Smooth muscle cell of bladder (primary cell): ENCODE results near the gene DCAF11. TPM values are rescaled to one million over a fixed set of nuclear protein-coding genes. Genes with fewer than 3 reads are reported as not detected.

Experiments
- total RNA-seq: library from RNA; depleted of rRNA; stranded (reverse); fragments of >200 nt; gene quantifications from 2 replicates; pipeline ENCODE4 v1.2.3, GENCODE V29; 2014

Gene DCAF11
- 50.9 and 53.0 TPM in 2 replicates for total RNA-seq

GRCh38 chr14:24114532-24115421 lies at the start of gene DCAF11, which contains the start of gene NRL:
DCAF11 (plus strand) TSS chr14:24114777; CDS start chr14:24115595, 818 bp downstream.
NRL (minus strand) TSS chr14:24114949; CDS start chr14:24082848, 32,101 bp downstream.

GRCh38 chr14:24071144-24071697 lies 43.4 kb upstream of the DCAF11 start, which contains the start of gene CPNE6:
CPNE6 (plus strand) TSS chr14:24071562; CDS start chr14:24072937, 1,375 bp downstream.

GRCh38 chr14:24093901-24094840 lies 20.4 kb upstream of the DCAF11 start, which contains the start of gene PCK2:
PCK2 (plus strand) TSS chr14:24094311; CDS start chr14:24094406, 95 bp downstream.

GRCh38 chr14:24130380-24130716 lies 15.8 kb downstream of the DCAF11 start, which contains the start of gene FITM1:
FITM1 (plus strand) TSS chr14:24130659; CDS start chr14:24131564, 905 bp downstream.

GRCh38 chr14:24135834-24136683 lies 21.5 kb downstream of the DCAF11 start, which contains the start of gene PSME1:
PSME1 (plus strand) TSS chr14:24136194; CDS start chr14:24136263, 69 bp downstream.

GRCh38 chr14:24141097-24141880 lies 26.7 kb downstream of the DCAF11 start, which contains the start of gene EMC9:
EMC9 (minus strand) TSS chr14:24141591; CDS start chr14:24141304, 287 bp downstream.

GRCh38 chr14:24146453-24146977 lies 31.9 kb downstream of the DCAF11 start, which contains the start of gene PSME2:
PSME2 (minus strand) TSS chr14:24146610; CDS start chr14:24146581, 29 bp downstream.

GRCh38 chr14:24146978-24147760 lies 32.6 kb downstream of the DCAF11 start, which contains the start of gene RNF31:
RNF31 (plus strand) TSS chr14:24147498; CDS start chr14:24147699, 201 bp downstream.

GRCh38 chr14:24160850-24161804 lies 46.5 kb downstream of the DCAF11 start, which contains the start of gene IRF9:
IRF9 (plus strand) TSS chr14:24161265; CDS start chr14:24162145, 880 bp downstream.

GRCh38 chr14:24171422-24172260 lies 57.1 kb downstream of the DCAF11 start, which contains the start of gene REC8:
REC8 (plus strand) TSS chr14:24172080; CDS start chr14:24172553, 473 bp downstream.

Other genes with a start within 250 kb of the DCAF11 start
- gene DHRS4, start 161.0 kb upstream of the DCAF11 start, total RNA-seq, result 49.8 and 69.3 TPM in 2 replicates
- gene DHRS4L2, start 125.8 kb upstream of the DCAF11 start, total RNA-seq, result 13.9 and 16.8 TPM in 2 replicates
- gene CARMIL3, start 62.8 kb upstream of the DCAF11 start, total RNA-seq, result under 0.01 TPM in 2 replicates
- gene CPNE6, start 43.2 kb upstream of the DCAF11 start, total RNA-seq, result not detected in 2 replicates
- 20.1 and 38.3 TPM in 2 replicates for gene PCK2, start 20.5 kb upstream of the DCAF11 start, total RNA-seq
- 0.28 and 0.46 TPM in 2 replicates for gene NRL, start 172 bp downstream of the DCAF11 start, total RNA-seq
- gene FITM1, start 15.9 kb downstream of the DCAF11 start, total RNA-seq, result under 0.01 TPM in 1 of 2 replicates, not detected in the other
- gene PSME1, start 21.4 kb downstream of the DCAF11 start, total RNA-seq, result 104 and 134 TPM in 2 replicates
- gene EMC9, start 26.8 kb downstream of the DCAF11 start, total RNA-seq, result 17.4 and 17.8 TPM in 2 replicates
- 83.8 and 104 TPM in 2 replicates for gene PSME2, start 31.8 kb downstream of the DCAF11 start, total RNA-seq
- 25.0 and 32.0 TPM in 2 replicates for gene RNF31, start 32.7 kb downstream of the DCAF11 start, total RNA-seq
- gene IRF9, start 46.5 kb downstream of the DCAF11 start, total RNA-seq, result 65.7 and 69.2 TPM in 2 replicates
- gene REC8, start 57.3 kb downstream of the DCAF11 start, total RNA-seq, result 0.85 and 1.2 TPM in 2 replicates
- 27.4 and 27.8 TPM in 2 replicates for gene IPO4, start 74.0 kb downstream of the DCAF11 start, total RNA-seq
- 50.9 and 58.4 TPM in 2 replicates for gene TM9SF1, start 80.7 kb downstream of the DCAF11 start, total RNA-seq
- 0.14 and 0.28 TPM in 2 replicates for gene TSSK4, start 90.9 kb downstream of the DCAF11 start, total RNA-seq
- 19.7 and 20.3 TPM in 2 replicates for gene CHMP4A, start 98.7 kb downstream of the DCAF11 start, total RNA-seq
- gene MDP1, start 101.3 kb downstream of the DCAF11 start, total RNA-seq, result 16.2 and 17.7 TPM in 2 replicates
- gene NEDD8, start 117.6 kb downstream of the DCAF11 start, total RNA-seq, result 226 and 239 TPM in 2 replicates
- gene GMPR2, start 118.2 kb downstream of the DCAF11 start, total RNA-seq, result 123 and 126 TPM in 2 replicates
- 37.0 and 42.7 TPM in 2 replicates for gene TINF2, start 127.8 kb downstream of the DCAF11 start, total RNA-seq
- 0.71 and 1.6 TPM in 2 replicates for gene TGM1, start 148.4 kb downstream of the DCAF11 start, total RNA-seq
- 16.6 and 20.1 TPM in 2 replicates for gene RABGGTA, start 156.8 kb downstream of the DCAF11 start, total RNA-seq
- gene DHRS1, start 185.0 kb downstream of the DCAF11 start, total RNA-seq, result 7.2 and 10.5 TPM in 2 replicates
- 14.2 and 17.1 TPM in 2 replicates for gene NOP9, start 185.1 kb downstream of the DCAF11 start, total RNA-seq
- 1.00 and 1.8 TPM in 2 replicates for gene CIDEB, start 193.2 kb downstream of the DCAF11 start, total RNA-seq
- gene LTB4R2, start 195.4 kb downstream of the DCAF11 start, total RNA-seq, result 1.6 and 2.7 TPM in 2 replicates
- 0.71 and 1.9 TPM in 2 replicates for gene LTB4R, start 196.7 kb downstream of the DCAF11 start, total RNA-seq
- gene ADCY4, start 220.3 kb downstream of the DCAF11 start, total RNA-seq, result 3.4 and 5.3 TPM in 2 replicates
- 2.5 and 2.8 TPM in 2 replicates for gene RIPK3, start 225.2 kb downstream of the DCAF11 start, total RNA-seq